ENCODE data around the gene ADGRL2.

DNA sequence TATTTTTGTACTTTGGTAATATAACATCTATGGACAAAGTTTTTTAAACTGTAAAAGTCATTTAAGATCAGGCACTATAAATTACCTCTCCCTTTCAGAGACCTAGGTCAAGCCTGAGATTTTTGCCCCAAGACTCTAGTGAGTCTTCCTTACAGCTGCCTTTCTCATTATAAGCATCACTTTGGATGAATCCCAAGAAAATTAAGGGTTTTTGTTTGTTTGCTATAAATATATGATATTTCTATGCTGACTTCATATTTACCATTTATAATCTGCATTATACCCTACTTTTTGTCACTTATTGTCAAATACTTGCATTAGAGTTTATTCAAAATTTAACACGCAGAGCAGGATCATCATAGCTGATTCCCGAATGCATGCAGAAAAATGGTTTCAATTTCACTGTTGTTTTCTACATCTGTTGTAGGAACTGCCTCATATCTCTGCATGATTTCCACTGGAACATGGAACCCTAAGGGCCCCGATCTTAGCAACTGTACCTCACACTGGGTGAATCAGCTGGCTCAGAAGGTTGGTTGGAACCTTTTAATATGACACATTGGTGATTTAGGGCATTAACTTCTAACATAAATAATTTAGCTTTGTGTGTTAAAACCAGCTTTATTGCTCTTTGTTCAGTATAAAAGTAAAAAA is 150.0 kb downstream of the ADGRL2 start:
- TF ChIP-seq, protein P1, sequence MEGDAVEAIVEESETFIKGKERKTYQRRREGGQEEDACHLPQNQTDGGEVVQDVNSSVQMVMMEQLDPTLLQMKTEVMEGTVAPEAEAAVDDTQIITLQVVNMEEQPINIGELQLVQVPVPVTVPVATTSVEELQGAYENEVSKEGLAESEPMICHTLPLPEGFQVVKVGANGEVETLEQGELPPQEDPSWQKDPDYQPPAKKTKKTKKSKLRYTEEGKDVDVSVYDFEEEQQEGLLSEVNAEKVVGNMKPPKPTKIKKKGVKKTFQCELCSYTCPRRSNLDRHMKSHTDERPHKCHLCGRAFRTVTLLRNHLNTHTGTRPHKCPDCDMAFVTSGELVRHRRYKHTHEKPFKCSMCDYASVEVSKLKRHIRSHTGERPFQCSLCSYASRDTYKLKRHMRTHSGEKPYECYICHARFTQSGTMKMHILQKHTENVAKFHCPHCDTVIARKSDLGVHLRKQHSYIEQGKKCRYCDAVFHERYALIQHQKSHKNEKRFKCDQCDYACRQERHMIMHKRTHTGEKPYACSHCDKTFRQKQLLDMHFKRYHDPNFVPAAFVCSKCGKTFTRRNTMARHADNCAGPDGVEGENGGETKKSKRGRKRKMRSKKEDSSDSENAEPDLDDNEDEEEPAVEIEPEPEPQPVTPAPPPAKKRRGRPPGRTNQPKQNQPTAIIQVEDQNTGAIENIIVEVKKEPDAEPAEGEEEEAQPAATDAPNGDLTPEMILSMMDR (IDR thresholded peaks at IDR 0.05 in 8 of 11, conservative IDR thresholded peaks at IDR 0.05 in 3 of 11), result no peak
- TF ChIP-seq POLR2A (IDR thresholded peaks at IDR 0.05) (no peak), POLR2AphosphoS5 (IDR thresholded peaks at IDR 0.05) (no peak)
